Fibroblast of lung (primary cell): ENCODE results near the gene DNAJA3. TPM values are rescaled to one million over a fixed set of nuclear protein-coding genes. Genes with fewer than 3 reads are reported as not detected.

Experiments
- DNase-seq, 2 donors: peaks; one replicate each; pipeline versions ENCODE4 v3.0.0 to v3.0.0-alpha.2; 2010; ENCODE audit warnings: low read depth in 2 of 2
- H2AFZ ChIP-seq: 2 replicates; pipeline ENCODE4 v1.5.1; 2012; ENCODE audit warnings: low read length, control low read depth, inconsistent platforms
- H3K27ac ChIP-seq: 2 replicates; pipeline ENCODE4 v1.5.1; 2011; ENCODE audit warnings: low read length, control low read depth; ENCODE audit not compliant: insufficient read depth
- H3K27me3 ChIP-seq: 2 replicates; pipeline ENCODE4 v1.5.1; 2011; ENCODE audit warnings: mild to moderate bottlenecking, low read length; ENCODE audit not compliant: control insufficient read depth, insufficient read depth
- H3K36me3 ChIP-seq: 2 replicates; pipeline ENCODE4 v1.5.1; 2011; ENCODE audit warnings: low read length; ENCODE audit not compliant: control insufficient read depth, insufficient read depth
- H3K4me1 ChIP-seq: 2 replicates; pipeline ENCODE4 v1.5.1; 2011; ENCODE audit warnings: low read length; ENCODE audit not compliant: control insufficient read depth, insufficient read depth; ENCODE audit errors: extremely low read depth
- H3K4me2 ChIP-seq: 2 replicates; pipeline ENCODE4 v1.5.1; 2011; ENCODE audit warnings: low read length, control low read depth; ENCODE audit not compliant: insufficient read depth; ENCODE audit errors: extremely low read depth
- H3K4me3 ChIP-seq, 4 experiments: fragments of 200-600 bp in 1 of 4; sonication (generic) in 1 of 4; replicated peaks in 1 of 4; 2 replicates each; pipeline ENCODE4 v1.5.1; 2011 to 2016; ENCODE audit warnings: low read length in 4 of 4, low read depth in 3 of 4, mild to moderate bottlenecking in 3 of 4, control low read depth in 2 of 4, inconsistent platforms in 1 of 4, mixed read lengths in 1 of 4; ENCODE audit not compliant: insufficient read depth in 1 of 4; ENCODE audit errors: control extremely low read depth in 1 of 4
- H3K79me2 ChIP-seq: 2 replicates; pipeline ENCODE4 v1.5.1; 2012; ENCODE audit warnings: mild to moderate bottlenecking, low read length, inconsistent platforms; ENCODE audit not compliant: control insufficient read depth, insufficient read depth
- H3K9ac ChIP-seq: 2 replicates; pipeline ENCODE4 v1.5.1; 2011; ENCODE audit warnings: mild to moderate bottlenecking, low read length, control low read depth; ENCODE audit not compliant: insufficient read depth
- H3K9me3 ChIP-seq: 2 replicates; pipeline ENCODE4 v1.5.1; 2012; ENCODE audit warnings: low read depth, low read length; ENCODE audit not compliant: control insufficient read depth, insufficient read depth
- H4K20me1 ChIP-seq: 2 replicates; pipeline ENCODE4 v1.5.1; 2011; ENCODE audit warnings: low read length; ENCODE audit not compliant: control insufficient read depth, insufficient read depth; ENCODE audit errors: extremely low read depth
- CTCF ChIP-seq, 2 donors: IDR thresholded peaks in 1 of 2; conservative IDR thresholded peaks in 1 of 2; 1 replicate in 1 of 2; 2 replicates in 1 of 2; pipeline ENCODE4 v1.5.1; 2011 to 2012; ENCODE audit warnings: low read length in 2 of 2, control low read depth in 1 of 2, inconsistent platforms in 1 of 2, low read depth in 1 of 2, mild to moderate bottlenecking in 1 of 2
- EZH2 ChIP-seq: IDR thresholded peaks from 2 replicates; pipeline ENCODE4 v1.5.1; 2012; ENCODE audit warnings: low read length, control low read depth, mild to moderate bottlenecking; ENCODE audit errors: missing control alignments
- polyA plus RNA-seq, 2 donors: library from polyadenylated mRNA; depleted of rRNA in 1 of 2; stranded (reverse) in 1 of 2; unstranded in 1 of 2; fragments of >200 nt; gene quantifications; 2 replicates each; pipeline ENCODE4 v1.2.1, GENCODE V29; 2011 to 2012; ENCODE audit warnings: missing spikeins in 1 of 2
- total RNA-seq: library from RNA; depleted of rRNA; stranded (reverse); fragments of >200 nt; gene quantifications from 2 replicates; pipeline ENCODE4 v1.2.1, GENCODE V29; 2014

Gene DNAJA3
- total and polyA plus RNA-seq, 2 donors (not counting 1 experiment from before 2014, with no cell fraction given) = 27.8 to 66.1 TPM

GRCh38 chr16:4414187-4414917 is 11.3 kb upstream of the DNAJA3 start:
- no peaks in the 10 kb centered on the region for H3K27me3 ChIP-seq
- H4K20me1 ChIP-seq = no peaks in the 10 kb centered on the region
- H3K4me1 ChIP-seq = peaks cover 19% of the 10 kb centered on the region
- no peak for TF ChIP-seq CTCF (conservative IDR thresholded peaks at IDR 0.05 in 1 of 2, IDR thresholded peaks at IDR 0.05 in 1 of 2; ENCODE audit: low read depth in 1 of 2, low read length in 2 of 2)
- no peak for TF ChIP-seq EZH2
- no peak overlapping the region for H3K27ac ChIP-seq
- no peak for DNase-seq
- no peak overlapping the region for H2AFZ ChIP-seq
- H3K36me3 ChIP-seq = no peaks in the 10 kb centered on the region
- no peak overlapping the region for H3K4me2 ChIP-seq
- H3K9ac ChIP-seq = no peak overlapping the region
- no peak overlapping the region for H3K4me3 ChIP-seq
- H3K9me3 ChIP-seq = no peaks in the 10 kb centered on the region
- H3K79me2 ChIP-seq = peaks cover 23% of the 10 kb centered on the region

- Histone ChIP-seq H3K4me2 (peak overlapping the region; percentile 93), H3K4me1 (peaks cover 15% of the 10 kb centered on the region), H2AFZ (peak overlapping the region; percentile 50), H3K36me3 (no peaks in the 10 kb centered on the region), H3K9me3 (no peaks in the 10 kb centered on the region), H3K79me2 (peaks cover 21% of the 10 kb centered on the region), H3K9ac (peak overlapping the region; percentile 54), H3K27me3 (no peaks in the 10 kb centered on the region), H3K4me3 (peak overlapping the region; percentile 77 to 86 (median 79)), H3K27ac (peak overlapping the region; percentile 69), H4K20me1 (no peaks in the 10 kb centered on the region)
- TF ChIP-seq CTCF (conservative IDR thresholded peaks at IDR 0.05 in 1 of 2, IDR thresholded peaks at IDR 0.05 in 1 of 2; ENCODE audit: low read depth in 1 of 2, low read length in 2 of 2) (no peak), EZH2 (no peak)
- peak in 1 of 2 donors; percentile 21 for DNase-seq
Measured at GRCh38 chr16:4415538-4416199, 10.0 kb upstream of the DNAJA3 start.

- Histone ChIP-seq H3K4me3 (peak within 1 kb of the TSS; percentile 77 to 86 (median 79)), H3K4me1 (peaks cover 12% of the 10 kb centered on the region), H2AFZ (peak within 1 kb of the TSS; percentile 89), H4K20me1 (no peaks in the 10 kb centered on the region), H3K4me2 (peak within 1 kb of the TSS; percentile 99), H3K9ac (peak within 1 kb of the TSS; percentile 54), H3K27ac (peak within 1 kb of the TSS; percentile 69), H3K27me3 (no peaks in the 10 kb centered on the region), H3K79me2 (peaks cover 21% of the 10 kb centered on the region), H3K9me3 (no peaks in the 10 kb centered on the region), H3K36me3 (no peaks in the 10 kb centered on the region)
- TF ChIP-seq EZH2 (no peak), CTCF (conservative IDR thresholded peaks at IDR 0.05 in 1 of 2, IDR thresholded peaks at IDR 0.05 in 1 of 2; ENCODE audit: low read depth in 1 of 2, low read length in 2 of 2) (no peak)
- DNase-seq = peak; percentile 79 to 81
Measured at GRCh38 chr16:4416200-4417032, 9.3 kb upstream of the DNAJA3 start, which contains the start of gene CORO7. Gene CORO7 (minus strand): TSS chr16:4416596. CDS start chr16:4416518, 78 bp downstream.
